GM19240 (cell line): ENCODE results near the gene MIER2.
A peak's percentile ranks its signal among the peaks of the same experiment; 100 is the strongest.
"Not testable (repeated sequence)": the region's sequence is repeated elsewhere in the genome, so short reads cannot be mapped to it uniquely, and the experiment has no call there.

Source experiments
- DNase-seq: peaks from one replicate; pipeline ENCODE4 v3.0.0; 2011; ENCODE audit warnings: low spot score; ENCODE audit not compliant: insufficient read length

The MIER2 gene

DNA sequence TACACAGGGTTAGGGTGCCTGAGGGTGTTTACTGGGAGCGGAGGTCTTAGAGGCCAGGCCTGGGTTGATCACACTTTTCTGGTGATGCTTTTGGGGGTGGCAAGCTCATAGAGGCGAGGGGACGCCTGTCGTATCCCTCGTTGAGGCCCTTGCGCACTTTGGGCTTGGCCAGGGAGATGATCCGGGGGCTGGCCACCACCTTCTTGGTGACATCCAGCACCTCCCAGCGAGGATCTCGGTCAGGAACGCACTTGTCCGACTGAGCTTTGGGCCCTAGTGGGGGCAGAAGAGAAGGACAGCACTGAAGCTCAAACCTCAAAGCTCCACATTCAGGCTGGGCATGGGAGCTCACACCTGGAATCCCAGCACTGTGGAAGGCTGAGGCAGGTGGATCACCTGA lies 17.6 kb upstream of the MIER2 start:
- no peak for DNase-seq

DNA sequence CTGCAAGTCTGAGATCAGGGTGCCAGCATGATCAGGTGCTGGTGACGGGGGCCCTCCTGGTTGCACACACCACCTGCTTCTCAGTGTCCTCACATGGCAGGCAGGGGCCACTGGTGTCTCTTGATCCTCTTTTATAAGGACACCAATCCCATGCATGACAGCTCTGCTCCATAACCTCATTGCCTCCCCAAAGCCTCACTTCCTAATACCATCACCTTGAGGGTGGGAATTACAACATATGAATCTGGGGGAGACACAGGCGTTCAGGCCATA lies 15.0 kb upstream of the MIER2 start:
- DNase-seq = no peak

DNA sequence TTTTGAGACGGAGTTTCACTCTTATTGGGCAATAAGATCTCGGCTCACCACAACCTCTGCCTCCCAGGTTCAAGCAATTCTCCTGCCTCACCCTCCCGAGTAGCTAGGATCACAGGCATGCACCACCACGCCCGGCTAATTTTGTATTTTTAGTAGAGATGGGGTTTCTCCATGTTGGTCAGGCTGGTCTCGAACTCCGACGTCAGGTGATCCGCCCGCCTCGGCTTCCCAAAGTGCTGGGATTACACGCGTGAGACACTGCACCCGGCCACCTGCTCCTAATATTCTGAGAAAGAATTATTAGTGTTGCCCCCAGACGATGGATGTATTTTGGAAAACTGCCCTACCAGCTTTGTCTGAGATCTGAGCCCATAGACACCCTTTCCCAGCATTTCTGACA lies 10.9 kb upstream of the MIER2 start:
- not testable (repeated sequence) for DNase-seq

DNA sequence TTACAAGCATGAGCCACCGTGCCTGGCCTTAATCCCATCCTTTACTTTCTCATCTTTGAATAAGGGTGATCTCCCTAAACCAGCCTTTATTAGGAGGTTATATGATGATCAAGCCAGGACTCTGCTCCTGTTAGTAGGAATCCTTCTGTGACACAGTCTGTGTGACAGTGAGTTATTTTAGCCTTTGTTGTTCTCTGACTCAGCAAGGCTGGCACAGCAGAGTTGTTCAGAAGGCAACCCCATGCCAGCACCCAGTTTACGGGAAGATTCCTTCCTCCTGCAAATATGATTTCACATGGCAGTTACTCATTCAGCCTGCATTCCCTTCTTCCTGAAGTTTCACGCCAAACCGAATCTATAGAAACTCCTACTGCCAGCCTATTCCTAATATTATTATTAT lies 10.5 kb upstream of the MIER2 start:
- no peak for DNase-seq

DNA sequence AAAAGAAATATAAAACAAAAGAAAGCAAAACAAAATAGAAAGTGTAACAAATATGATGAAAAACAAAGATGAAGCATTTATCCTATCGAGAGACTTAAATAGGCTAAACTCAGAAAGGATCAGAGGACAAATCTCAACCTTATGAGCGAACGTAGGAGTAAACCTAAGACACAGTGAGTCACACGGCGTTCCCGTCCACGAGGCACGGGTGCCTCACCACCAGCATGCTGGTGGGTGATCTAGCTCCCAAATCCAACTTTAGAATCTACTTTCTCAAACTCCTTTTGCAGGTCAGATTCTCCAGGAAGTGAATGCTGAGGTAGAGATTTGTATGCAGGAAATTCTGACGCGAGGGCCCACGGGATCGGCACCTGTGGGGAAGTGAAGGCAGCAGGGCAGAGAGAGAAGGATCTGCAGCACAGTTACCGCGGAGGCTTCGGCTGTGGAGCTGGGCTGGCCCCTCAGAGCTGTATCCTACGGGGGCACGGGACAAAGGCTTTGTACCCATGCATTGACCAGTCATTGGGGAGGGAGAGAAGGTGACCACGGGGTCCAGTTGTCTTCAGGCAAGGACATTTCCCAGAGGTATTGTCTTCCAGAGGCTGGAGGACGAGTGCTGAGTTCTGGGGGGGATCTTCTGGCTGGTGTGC lies 7.5 kb upstream of the MIER2 start:
- DNase-seq = no peak

DNA sequence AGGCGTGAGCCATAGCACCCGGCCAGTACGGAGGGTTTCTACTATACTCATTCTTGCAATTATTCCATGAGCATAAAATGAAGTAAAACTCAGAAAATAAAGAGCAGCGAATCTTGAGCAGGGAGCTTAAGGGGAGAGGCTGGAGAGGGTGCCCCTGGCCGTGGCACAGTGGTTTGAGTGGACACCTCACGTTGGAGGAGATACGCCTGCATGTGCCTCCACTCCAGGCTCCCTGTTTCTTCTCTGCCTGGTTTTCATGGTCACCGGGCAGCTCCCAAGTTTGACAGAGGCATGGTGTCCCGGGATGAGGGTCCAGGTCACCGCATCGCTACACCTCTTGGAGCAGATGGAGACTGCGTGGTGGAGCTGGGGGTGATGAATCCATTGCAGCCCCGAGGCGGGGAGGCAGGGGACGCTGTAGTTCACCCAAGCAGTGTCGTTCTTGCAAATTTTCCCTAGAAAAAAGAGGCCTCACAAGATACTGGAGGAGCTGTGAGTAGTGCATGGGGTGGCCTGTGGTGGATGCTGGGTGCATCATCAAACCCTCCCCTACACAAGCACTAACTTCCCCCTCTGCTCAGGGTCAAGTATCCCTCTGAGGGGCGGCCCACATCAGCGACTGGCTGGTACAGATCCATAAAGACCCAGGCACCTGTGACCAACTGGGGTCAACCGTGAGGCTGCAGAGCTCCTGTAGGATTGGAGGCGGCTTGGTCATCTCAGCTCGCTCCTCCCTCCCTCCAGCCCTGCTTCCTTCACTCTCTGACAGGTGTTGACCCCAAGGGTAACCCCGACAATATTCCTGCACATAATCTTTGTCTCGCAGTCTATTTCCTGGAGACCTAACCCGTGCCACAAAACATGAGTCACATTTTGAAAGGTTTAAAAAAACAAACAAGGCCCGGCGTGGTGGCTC lies 3.6 kb upstream of the MIER2 start:
- DNase-seq = no peak

DNA sequence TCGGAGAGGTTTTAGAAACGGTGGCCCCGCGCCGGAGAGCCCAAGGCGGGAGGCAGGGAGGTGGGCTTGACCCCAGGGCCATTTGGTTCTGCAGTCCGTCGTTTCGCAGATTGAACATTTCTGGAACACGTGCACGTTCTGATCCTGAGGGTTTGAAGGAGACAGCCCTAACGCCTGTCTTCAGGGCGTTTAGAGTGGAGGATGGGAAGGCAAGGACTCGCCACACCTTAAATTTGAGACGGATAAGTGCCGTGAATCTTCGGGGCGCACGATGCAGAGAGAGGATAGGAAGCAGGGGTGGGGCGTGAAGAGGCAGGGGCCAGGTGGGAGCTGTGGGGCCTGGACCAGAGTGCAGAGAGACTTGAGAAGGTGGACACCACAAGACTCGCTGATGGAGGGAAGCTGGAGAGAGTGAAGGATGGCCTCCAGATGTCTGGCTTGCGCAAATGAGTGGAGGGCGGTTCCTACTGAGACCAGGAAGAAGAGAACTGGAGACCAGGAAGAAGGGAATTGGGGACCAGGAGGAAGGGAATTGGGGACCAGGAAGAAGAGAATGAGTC lies 804 bp upstream of the MIER2 start:
- DNase-seq = no peak

DNA sequence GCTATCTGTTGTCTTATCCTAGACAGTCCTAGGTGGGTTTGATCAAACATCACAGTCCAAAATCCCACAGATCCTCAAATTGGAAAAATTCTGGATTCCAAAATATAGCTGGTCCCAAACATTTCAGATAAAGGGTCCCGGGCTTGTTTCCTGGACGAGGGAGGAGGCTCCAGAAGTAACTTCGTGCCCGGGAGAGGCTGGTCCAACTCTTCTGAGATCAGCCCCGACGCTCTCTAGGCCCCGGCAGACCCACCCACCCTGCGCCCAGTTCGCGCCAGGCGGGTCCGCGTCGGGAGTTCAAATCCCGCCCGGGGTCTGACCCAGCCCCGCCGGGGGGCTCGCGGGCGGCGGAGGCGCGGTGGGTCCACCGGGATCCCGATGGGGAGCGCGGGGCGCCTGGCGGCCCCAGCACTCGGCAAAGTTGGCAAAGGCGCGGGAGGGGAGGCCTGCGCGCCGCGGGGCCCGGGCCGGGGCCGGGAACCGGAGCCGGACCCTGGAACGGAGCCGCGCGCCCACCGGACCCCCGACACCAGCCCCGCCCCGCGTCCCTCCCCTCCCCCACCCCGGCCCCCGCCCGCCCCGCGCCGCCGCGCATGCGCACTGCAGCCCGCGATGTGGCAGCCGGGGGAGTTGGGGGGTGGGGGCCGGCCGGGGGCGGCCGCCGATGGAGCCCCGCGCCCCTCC lies 513 bp downstream of the MIER2 start:
- DNase-seq = peak; percentile 17

DNA sequence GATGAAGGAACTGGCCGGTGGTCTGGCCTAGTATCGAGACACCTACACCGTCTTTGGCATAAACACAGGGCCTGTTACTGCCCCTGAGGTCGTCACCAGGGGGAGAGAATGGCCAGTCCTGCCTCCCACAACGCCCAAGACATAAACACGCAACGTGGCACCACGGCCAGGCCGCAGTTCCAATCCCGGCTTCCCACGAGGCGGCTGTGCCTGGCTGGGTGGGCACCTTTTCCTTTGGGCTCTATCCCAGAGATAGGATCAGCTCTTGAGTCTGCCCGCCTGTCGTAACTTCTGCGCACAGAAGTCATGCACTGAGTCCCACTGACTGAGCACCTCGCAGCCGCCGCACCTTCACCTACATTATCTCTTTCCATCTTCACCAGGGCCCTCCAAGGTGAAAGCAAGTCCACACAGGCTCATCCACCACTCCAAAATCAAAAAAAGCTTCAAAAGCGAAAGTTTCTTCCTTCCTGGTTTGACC lies 1.1 kb downstream of the MIER2 start:
- no peak for DNase-seq

DNA sequence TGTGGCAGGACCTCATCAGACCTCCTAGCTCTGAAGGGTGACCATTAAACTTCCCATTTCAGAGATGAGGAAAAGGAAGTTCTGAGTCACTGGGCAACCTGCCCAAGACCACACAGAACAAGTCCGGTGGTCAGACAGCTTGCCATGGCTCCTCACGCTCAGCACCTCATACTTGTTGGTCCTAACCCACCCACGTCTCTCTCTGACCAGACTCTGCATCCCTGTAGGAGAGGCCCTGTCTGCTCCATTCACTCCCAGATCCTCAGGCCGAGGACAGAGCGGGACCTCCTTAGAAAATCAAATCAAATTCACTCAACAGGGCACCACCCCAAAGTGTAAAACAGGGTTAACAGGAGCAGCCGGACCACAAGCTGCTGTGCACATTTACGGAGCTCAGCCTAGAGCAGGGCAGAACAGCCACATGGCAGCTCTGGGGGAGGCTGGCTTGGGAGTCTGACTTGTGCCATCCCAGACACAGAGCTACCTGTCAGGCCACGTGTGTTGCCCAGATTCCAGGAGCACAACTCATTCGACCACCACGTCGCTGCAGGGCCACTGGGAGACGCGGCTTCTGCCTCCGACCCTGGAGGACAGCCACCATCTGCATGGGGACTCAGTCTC lies 1.7 kb downstream of the MIER2 start:
- no peak for DNase-seq

DNA sequence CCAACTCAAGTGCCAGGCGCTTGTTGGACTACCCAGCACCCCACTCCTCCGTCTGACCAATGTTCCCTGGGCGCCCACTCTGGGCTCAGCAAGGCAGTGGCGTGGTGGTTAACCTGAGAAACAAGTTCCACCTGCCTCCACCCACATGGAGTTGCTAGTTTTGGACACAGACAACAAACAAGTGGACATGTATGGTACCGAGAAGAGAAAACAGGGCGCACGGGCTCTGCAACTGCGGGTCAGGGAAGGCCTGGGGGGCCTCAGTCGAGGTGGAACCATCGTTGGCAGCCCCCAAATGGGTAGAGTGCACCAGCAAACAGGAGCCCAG lies 2.5 kb downstream of the MIER2 start:
- no peak for DNase-seq

DNA sequence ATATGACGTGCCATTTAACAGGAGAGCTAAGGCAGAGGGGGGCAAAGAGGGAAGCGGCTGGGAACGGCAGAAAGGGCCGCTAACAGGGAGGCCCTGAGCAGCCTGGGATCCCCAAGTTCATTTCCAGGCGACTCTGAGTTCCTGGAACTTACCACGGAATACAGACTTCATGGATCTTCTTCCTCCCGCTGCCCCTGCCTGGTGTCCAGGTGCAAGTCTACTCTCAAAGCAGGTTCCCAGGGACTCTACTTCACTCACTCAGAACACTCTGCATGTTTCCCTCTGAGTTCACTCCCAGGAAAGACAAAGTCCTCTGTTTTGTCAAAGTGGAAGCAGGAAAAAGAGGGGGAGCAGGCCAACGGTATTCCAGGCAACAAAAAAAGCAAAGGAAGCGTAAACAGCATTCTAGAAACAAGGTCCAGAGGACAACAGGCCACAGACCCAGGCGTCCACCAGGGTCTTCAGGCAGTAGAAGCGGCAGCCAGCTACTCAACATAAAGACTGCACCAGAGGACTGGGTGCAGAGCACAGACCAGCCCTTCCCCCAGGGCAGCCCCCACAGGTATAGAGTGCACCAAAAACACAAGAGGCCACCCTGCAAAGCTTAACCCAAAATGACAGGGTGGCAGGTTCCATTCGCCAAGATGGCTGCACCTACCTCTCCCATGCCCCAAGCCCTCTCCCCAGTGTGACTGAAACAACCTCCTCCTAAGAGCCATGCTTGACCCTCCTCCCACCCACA lies 3.0 kb downstream of the MIER2 start:
- no peak for DNase-seq

DNA sequence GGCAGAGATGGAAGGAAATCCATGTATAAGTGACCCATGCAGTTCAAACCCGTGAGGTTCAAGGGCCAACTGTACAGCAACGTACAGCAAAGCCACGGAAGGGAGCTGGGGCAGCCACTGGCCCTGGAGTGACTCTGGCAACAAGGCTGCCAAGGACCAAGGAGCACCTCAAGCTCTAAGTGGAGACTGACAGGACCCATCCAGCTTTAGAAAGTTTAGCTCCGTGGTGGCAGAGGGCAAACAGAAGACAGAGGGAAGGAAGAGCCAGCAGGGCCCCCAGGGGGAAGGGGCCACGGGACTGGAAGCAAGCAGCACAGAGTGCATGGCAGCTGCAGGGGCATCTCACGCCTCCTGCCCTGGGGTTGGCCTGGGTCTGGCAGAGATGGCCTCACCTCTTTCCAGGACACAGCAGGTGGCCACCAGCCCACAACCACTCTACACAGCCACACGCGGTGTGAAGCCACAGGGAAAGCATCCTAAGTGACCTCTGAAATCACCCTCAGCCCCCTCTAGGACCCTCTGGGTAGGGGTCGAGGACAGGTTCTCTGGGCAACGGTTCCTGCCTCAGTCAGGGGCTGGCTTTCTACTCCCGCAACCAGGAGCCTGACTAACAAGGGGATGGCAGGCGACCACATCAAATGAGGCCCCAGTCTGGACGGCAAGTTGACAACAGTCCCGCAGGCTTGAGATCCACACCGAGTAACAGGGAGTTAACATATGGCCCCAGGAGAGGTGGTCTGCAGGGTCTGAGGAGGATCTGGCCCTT lies 3.8 kb downstream of the MIER2 start:
- no peak for DNase-seq

DNA sequence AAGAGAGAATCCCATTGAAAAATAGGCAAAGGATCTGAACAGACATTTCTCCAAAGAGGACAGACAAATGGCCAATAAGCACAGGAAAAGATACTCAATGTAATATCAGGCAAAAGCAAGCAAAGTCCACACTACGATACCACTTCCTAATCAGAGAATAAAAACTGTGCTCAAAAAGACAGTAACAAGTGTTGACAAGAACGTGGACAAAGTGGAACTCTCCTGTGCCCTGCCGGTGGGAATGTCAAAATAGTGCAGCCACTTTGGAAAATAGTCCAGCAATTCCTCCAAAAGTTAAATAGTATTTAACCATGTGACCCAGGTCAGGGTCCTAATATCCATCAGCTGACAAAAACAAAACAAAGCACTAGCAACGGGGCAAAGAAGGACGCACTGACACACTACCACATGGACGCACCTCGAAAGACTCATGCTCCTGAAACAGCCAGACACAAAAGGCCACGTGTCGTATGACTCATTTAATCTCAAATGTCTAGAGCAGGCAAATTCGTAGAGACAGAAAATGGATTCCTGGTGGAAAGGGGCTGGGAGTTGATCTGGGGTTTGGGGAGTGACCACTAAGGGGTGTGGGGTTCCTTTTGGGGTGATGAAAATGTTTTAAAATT lies 5.2 kb downstream of the MIER2 start:
- no peak for DNase-seq

DNA sequence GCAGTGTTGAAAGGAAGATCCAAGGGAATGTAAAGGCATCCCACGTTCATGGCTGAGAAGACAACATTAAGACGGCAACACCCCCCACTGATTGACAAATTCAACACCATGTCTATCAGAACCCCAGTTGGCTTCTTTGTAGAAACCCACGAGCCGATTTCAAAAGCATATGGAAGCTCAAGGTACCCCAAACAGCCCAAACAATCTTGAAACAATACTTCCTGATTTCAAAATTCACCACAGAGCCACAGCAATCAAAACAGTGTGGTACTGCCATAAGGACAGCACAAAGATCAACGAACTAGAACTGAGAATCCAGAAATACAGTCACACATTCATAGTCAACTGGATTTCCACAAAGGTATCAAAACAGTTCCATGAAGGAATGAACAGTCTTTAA lies 6.2 kb downstream of the MIER2 start:
- no peak for DNase-seq

DNA sequence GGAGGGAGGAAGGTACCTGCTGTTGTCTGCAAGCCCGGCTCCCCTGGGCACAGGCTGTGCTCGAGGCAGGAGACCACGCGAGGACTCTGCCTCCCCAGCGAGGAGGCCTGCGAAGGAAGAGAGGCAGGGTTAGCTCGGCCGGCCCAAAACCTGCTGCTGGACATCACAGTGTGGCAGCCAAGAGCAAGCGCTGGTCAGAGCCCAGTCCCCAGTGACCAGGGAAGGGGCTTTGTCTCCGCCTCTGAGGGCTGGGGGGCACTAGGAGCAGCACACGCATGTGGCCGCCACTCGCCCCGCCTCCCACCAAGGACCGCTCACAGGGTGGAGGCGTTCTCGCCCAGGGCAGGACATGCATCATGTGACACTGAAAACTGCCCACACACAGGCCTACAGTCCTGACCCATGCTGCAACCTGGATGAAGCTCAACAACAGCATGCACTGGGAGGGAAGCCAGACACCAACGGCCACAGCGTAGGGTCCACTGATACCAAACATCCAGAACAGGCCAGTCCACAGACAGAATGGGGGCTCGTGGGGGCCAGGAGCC lies 8.5 kb downstream of the MIER2 start:
- no peak for DNase-seq

DNA sequence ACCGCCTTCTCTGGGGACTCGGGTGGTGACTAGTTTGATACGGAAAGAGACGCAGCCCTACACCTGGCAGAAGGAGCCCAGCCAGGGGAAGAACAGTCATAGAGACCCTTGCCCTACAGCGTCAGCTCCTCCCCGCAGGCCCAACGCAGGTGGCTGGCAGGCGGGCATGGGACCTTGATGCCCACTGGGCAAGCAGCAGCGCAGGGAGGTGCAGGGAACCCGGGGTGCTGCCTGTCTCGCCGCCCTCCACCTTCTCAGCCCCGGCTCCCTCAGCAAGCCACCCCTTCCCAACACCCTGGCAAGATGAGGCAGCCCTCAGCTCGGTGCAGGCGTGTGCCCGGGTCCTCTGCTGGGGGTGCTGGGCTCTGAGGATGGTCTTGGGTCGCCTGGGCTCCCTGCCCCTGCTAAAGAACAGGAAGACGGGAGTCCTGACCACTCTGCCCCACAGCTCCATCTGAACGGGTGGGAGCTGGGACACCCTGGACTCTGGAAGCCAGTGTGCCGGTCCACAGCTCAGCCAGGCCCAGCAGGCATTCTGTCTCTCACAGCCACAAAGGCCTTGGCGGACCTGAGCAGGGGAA lies 9.0 kb downstream of the MIER2 start:
- DNase-seq = no peak

DNA sequence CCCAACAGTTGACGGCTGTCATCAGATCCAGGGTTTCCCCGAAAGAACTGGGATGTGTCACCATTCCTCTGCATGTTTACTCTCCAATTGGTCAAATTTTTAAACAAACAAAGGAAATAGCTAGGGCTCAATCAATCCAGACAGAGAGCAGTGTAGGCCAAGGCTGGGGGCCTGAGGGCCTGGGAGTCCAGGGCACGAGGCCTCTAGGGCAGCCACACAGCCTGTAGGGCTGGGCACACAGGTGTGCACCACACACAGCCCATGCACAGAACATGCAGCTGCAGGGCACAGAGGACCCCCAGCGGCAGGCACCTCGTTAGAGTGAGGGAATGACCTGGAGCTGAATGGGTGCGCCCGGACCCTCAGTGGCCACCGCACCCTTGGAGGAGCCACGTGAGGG lies 9.5 kb downstream of the MIER2 start:
- DNase-seq = no peak
